ENCODE results near the gene TTC28. TPM values are rescaled to one million over a fixed set of nuclear protein-coding genes. Genes with fewer than 3 reads are reported as not detected.
"Not testable (repeated sequence)": the region's sequence is repeated elsewhere in the genome, so short reads cannot be mapped to it uniquely, and the experiment has no call there.

Gene TTC28
- total RNA-seq, 6 experiments from 2014 or later: 10.8 to 18.9 (median 13.6) TPM

- Mint-ChIP-seq H3K4me1 (ENCODE audit: low read depth) (peaks cover 26% of the 10 kb centered on the region), H3K9me3 (no peaks in the 10 kb centered on the region), H3K27me3 (ENCODE audit: insufficient read depth) (no peaks in the 10 kb centered on the region; the same call in 1 of the 2 replicates), H3K4me3 (no peak overlapping the region), H3K36me3 (ENCODE audit: low read depth) (no peaks in the 10 kb centered on the region), H3K27ac (no peak overlapping the region)
- no peak for DNase-seq
- no peak for TF ChIP-seq CTCF (IDR thresholded peaks at IDR 0.05)
These were observed 98.6 kb downstream of the TTC28 start for GRCh38 chr22:28581016-28581415.

DNA sequence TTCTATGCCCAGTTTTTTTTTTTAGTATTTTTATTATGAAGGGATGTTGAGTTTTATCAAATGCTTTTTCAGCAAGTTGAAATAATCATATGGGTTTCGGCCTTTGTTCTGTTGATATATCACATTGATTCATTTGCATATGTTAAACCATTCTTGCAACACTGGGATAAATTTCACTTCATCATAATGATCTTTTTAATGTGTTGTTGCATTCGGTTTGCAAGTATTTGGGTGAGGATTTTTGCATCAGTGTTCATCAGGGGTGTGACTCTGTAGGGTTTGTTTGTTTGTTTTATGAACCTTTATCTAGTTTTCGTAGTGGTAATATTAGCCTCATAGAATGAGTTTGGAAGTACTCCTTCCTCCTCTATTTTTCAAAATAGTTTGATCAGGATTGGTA, 103.5 kb downstream of the TTC28 start:
- no peak for TF ChIP-seq CTCF (IDR thresholded peaks at IDR 0.05)
- Mint-ChIP-seq H3K9me3 (no peaks in the 10 kb centered on the region), H3K4me1 (ENCODE audit: low read depth) (no peaks in the 10 kb centered on the region), H3K27ac (no peak overlapping the region), H3K36me3 (ENCODE audit: low read depth) (no peaks in the 10 kb centered on the region), H3K27me3 (ENCODE audit: insufficient read depth) (no peaks in the 10 kb centered on the region; the same call in 1 of the 2 replicates), H3K4me3 (no peak overlapping the region)
- DNase-seq: no peak

GRCh38 chr22:28574159-28574788, 105.4 kb downstream of the TTC28 start:
- Mint-ChIP-seq H3K4me1 (ENCODE audit: low read depth) (no peaks in the 10 kb centered on the region), H3K9me3 (no peaks in the 10 kb centered on the region), H3K36me3 (ENCODE audit: low read depth) (no peaks in the 10 kb centered on the region), H3K27ac (no peak overlapping the region), H3K4me3 (no peak overlapping the region), H3K27me3 (ENCODE audit: insufficient read depth) (no peaks in the 10 kb centered on the region; the same call in 1 of the 2 replicates)
- TF ChIP-seq CTCF (IDR thresholded peaks at IDR 0.05): no peak
- DNase-seq: no peak

GRCh38 chr22:28570696-28571373, 108.8 kb downstream of the TTC28 start:
- no peak overlapping the region for H3K4me3 Mint-ChIP-seq
- DNase-seq: no peak
- no peak overlapping the region for H3K27ac Mint-ChIP-seq
- H3K27me3 Mint-ChIP-seq (ENCODE audit: insufficient read depth): no peaks in the 10 kb centered on the region
- no peaks in the 10 kb centered on the region for H3K4me1 Mint-ChIP-seq (ENCODE audit: low read depth)
- H3K9me3 Mint-ChIP-seq: no peaks in the 10 kb centered on the region
- no peaks in the 10 kb centered on the region for H3K36me3 Mint-ChIP-seq (ENCODE audit: low read depth)
- no peak for TF ChIP-seq CTCF (IDR thresholded peaks at IDR 0.05)

- not testable (repeated sequence) for DNase-seq; H3K9me3 Mint-ChIP-seq; H3K27ac Mint-ChIP-seq; H3K4me3 Mint-ChIP-seq; H3K27me3 Mint-ChIP-seq (ENCODE audit: insufficient read depth); H3K4me1 Mint-ChIP-seq (ENCODE audit: low read depth); H3K36me3 Mint-ChIP-seq (ENCODE audit: low read depth)
These were observed 110.7 kb downstream of the TTC28 start for GRCh38 chr22:28568974-28569373.

DNA sequence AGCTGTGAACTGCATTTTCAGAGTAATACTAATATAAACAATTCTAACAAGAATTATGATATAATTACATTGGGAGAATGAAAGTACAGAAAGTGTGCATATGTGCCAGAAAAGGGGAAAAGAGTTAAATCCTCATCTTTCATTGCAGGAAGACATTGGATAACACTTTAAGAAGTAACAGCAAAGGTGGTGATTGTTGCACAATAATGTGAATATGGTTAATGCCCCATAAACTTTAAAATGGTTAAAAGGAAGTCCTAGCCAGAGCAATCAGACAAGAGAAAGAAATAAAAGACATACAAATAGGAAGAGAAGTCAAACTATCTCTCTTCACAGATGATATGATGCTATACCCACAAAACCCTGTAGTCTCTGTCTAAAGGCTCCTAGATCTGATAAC, 111.5 kb downstream of the TTC28 start:
- H3K27ac Mint-ChIP-seq: no peak overlapping the region
- DNase-seq: no peak
- no peak for TF ChIP-seq CTCF (IDR thresholded peaks at IDR 0.05)
- no peak overlapping the region for H3K4me3 Mint-ChIP-seq
- no peaks in the 10 kb centered on the region for H3K9me3 Mint-ChIP-seq
- H3K36me3 Mint-ChIP-seq (ENCODE audit: low read depth): no peaks in the 10 kb centered on the region
- H3K27me3 Mint-ChIP-seq (ENCODE audit: insufficient read depth): no peaks in the 10 kb centered on the region
- no peaks in the 10 kb centered on the region for H3K4me1 Mint-ChIP-seq (ENCODE audit: low read depth)

- H3K4me1 Mint-ChIP-seq (ENCODE audit: low read depth); H3K9me3 Mint-ChIP-seq; H3K27me3 Mint-ChIP-seq (ENCODE audit: insufficient read depth); DNase-seq; H3K4me3 Mint-ChIP-seq; H3K36me3 Mint-ChIP-seq (ENCODE audit: low read depth); H3K27ac Mint-ChIP-seq: not testable (repeated sequence)
These were observed 112.6 kb downstream of the TTC28 start for GRCh38 chr22:28566920-28567499.
